Skeletal muscle tissue (tissue), 4 donors: ENCODE results near the gene DIAPH2. TPM values are rescaled to one million over a fixed set of nuclear protein-coding genes. Genes with fewer than 3 reads are reported as not detected.

ENCODE experiments used
- H3K27ac ChIP-seq: one replicate; pipeline ENCODE4 v1.7.0; 2013; ENCODE audit warnings: mild to moderate bottlenecking, low read depth, low read length, inconsistent platforms
- H3K27me3 ChIP-seq, 3 donors: one replicate each; pipeline ENCODE4 v1.7.0; 2013; ENCODE audit warnings: low read length in 3 of 3; ENCODE audit not compliant: control insufficient read depth in 3 of 3, insufficient read depth in 3 of 3
- H3K36me3 ChIP-seq, 3 donors: one replicate each; pipeline ENCODE4 v1.7.0; 2013; ENCODE audit warnings: low read length in 3 of 3; ENCODE audit not compliant: control insufficient read depth in 3 of 3, insufficient read depth in 3 of 3
- H3K4me1 ChIP-seq, 3 donors: one replicate each; pipeline ENCODE4 v1.7.0; 2013; ENCODE audit warnings: low read length in 3 of 3, mild to moderate bottlenecking in 3 of 3; ENCODE audit not compliant: control insufficient read depth in 3 of 3, insufficient read depth in 3 of 3
- H3K4me3 ChIP-seq, 3 donors: one replicate each; pipeline ENCODE4 v1.7.0; 2013; ENCODE audit warnings: low read length in 3 of 3
- H3K9ac ChIP-seq, 3 donors: one replicate each; pipeline ENCODE4 v1.7.0; 2013; ENCODE audit warnings: low read length in 3 of 3, mild to moderate bottlenecking in 3 of 3, moderate library complexity in 2 of 3, low read depth in 1 of 3
- H3K9me3 ChIP-seq, 3 donors: one replicate each; pipeline ENCODE4 v1.7.0; 2013; ENCODE audit warnings: low read length in 3 of 3; ENCODE audit not compliant: control insufficient read depth in 3 of 3
- total RNA-seq: library from RNA; depleted of rRNA; stranded (reverse); fragments of >200 nt; gene quantifications from one replicate; pipeline ENCODE4 v1.2.3, GENCODE V29; 2014
- donor health status: Osteomylitis.

The DIAPH2 gene
- total RNA-seq: 12.0 TPM

- H3K27me3 ChIP-seq: no peaks in the 10 kb centered on the region
- peak within 1 kb of the TSS; percentile 73 to 85 (median 85) for H3K9ac ChIP-seq
- H3K4me1 ChIP-seq: peaks cover 4 to 15% (median 7%) of the 10 kb centered on the region in 3 donors
- no peaks in the 10 kb centered on the region for H3K36me3 ChIP-seq
- H3K4me3 ChIP-seq: peak within 1 kb of the TSS; percentile 79 to 82 (median 82)
- H3K27ac ChIP-seq: peak within 1 kb of the TSS; percentile 81
- H3K9me3 ChIP-seq: no peaks in the 10 kb centered on the region
Observed at GRCh38 chrX:96684339-96685209, at the start of gene DIAPH2. Gene DIAPH2 (plus strand): TSS chrX:96684842.

GRCh38 chrX:96650023-96650422 lies 34.6 kb upstream of the DIAPH2 start:
- H3K4me1 ChIP-seq: no peaks in the 10 kb centered on the region
- no peaks in the 10 kb centered on the region for H3K9me3 ChIP-seq
- H3K9ac ChIP-seq: no peak overlapping the region
- peaks cover 0 to under 1% (median 0%) of the 10 kb centered on the region in 3 donors for H3K27me3 ChIP-seq
- no peak overlapping the region for H3K27ac ChIP-seq
- H3K36me3 ChIP-seq: no peaks in the 10 kb centered on the region
- no peak overlapping the region for H3K4me3 ChIP-seq

GRCh38 chrX:96655947-96656623 lies 28.6 kb upstream of the DIAPH2 start:
- Histone ChIP-seq H3K27ac (no peak overlapping the region), H3K27me3 (peaks cover 0 to 8% (median 0%) of the 10 kb centered on the region in 3 donors), H3K4me3 (no peak overlapping the region), H3K4me1 (no peaks in the 10 kb centered on the region), H3K9ac (no peak overlapping the region), H3K9me3 (no peaks in the 10 kb centered on the region), H3K36me3 (no peaks in the 10 kb centered on the region)

GRCh38 chrX:96682516-96682915 lies 2.1 kb upstream of the DIAPH2 start:
- no peaks in the 10 kb centered on the region for H3K27me3 ChIP-seq
- peaks cover 3 to 7% (median 4%) of the 10 kb centered on the region in 3 donors for H3K4me1 ChIP-seq
- H3K9ac ChIP-seq: no peak overlapping the region
- no peaks in the 10 kb centered on the region for H3K36me3 ChIP-seq
- H3K9me3 ChIP-seq: no peaks in the 10 kb centered on the region
- H3K27ac ChIP-seq: no peak overlapping the region
- H3K4me3 ChIP-seq: no peak overlapping the region

GRCh38 chrX:96683997-96684338 lies 674 bp upstream of the DIAPH2 start:
- Histone ChIP-seq H3K27me3 (no peaks in the 10 kb centered on the region), H3K36me3 (no peaks in the 10 kb centered on the region), H3K9me3 (no peaks in the 10 kb centered on the region), H3K4me3 (peak overlapping the region; percentile 79 to 82 (median 82)), H3K27ac (peak overlapping the region; percentile 81), H3K4me1 (peaks cover 4 to 9% (median 7%) of the 10 kb centered on the region in 3 donors), H3K9ac (peak overlapping the region in 2 of 3 donors; percentile 73 to 85)

- Histone ChIP-seq H3K4me1 (peaks cover 4 to 15% (median 7%) of the 10 kb centered on the region in 3 donors), H3K27me3 (no peaks in the 10 kb centered on the region), H3K9ac (peak overlapping the region; percentile 73 to 85 (median 85)), H3K4me3 (peak overlapping the region; percentile 79 to 82 (median 82)), H3K9me3 (no peaks in the 10 kb centered on the region), H3K27ac (peak overlapping the region; percentile 81), H3K36me3 (no peaks in the 10 kb centered on the region)
Observed at GRCh38 chrX:96685210-96686099, 813 bp downstream of the DIAPH2 start.

GRCh38 chrX:96687776-96688175 lies 3.1 kb downstream of the DIAPH2 start:
- Histone ChIP-seq H3K4me1 (peaks cover 7 to 15% (median 13%) of the 10 kb centered on the region in 3 donors), H3K9ac (no peak overlapping the region), H3K4me3 (no peak overlapping the region), H3K27me3 (no peaks in the 10 kb centered on the region), H3K27ac (no peak overlapping the region), H3K36me3 (no peaks in the 10 kb centered on the region), H3K9me3 (no peaks in the 10 kb centered on the region)

- H3K4me1 ChIP-seq: peaks cover 7 to 15% (median 13%) of the 10 kb centered on the region in 3 donors
- no peak overlapping the region for H3K4me3 ChIP-seq
- H3K36me3 ChIP-seq: no peaks in the 10 kb centered on the region
- H3K9me3 ChIP-seq: no peaks in the 10 kb centered on the region
- no peak overlapping the region for H3K27ac ChIP-seq
- H3K27me3 ChIP-seq: no peaks in the 10 kb centered on the region
- no peak overlapping the region for H3K9ac ChIP-seq
Observed at GRCh38 chrX:96688789-96689188, 4.1 kb downstream of the DIAPH2 start.

- H3K36me3 ChIP-seq: no peaks in the 10 kb centered on the region
- H3K9me3 ChIP-seq: no peaks in the 10 kb centered on the region
- no peak overlapping the region for H3K27ac ChIP-seq
- no peak overlapping the region for H3K9ac ChIP-seq
- H3K4me3 ChIP-seq: no peak overlapping the region
- H3K27me3 ChIP-seq: no peaks in the 10 kb centered on the region
- peaks cover 4 to 13% (median 9%) of the 10 kb centered on the region in 3 donors for H3K4me1 ChIP-seq
Observed at GRCh38 chrX:96689991-96690390, 5.3 kb downstream of the DIAPH2 start.
